GM19023 (cell line): ENCODE data around the gene RBMY1F.
"Not testable (repeated sequence)": the region's sequence is repeated elsewhere in the genome, so short reads cannot be mapped to it uniquely, and the experiment has no call there.

Source experiments
- ATAC-seq: cut with Tn5 transposase; IDR thresholded peaks from one replicate; pipeline ENCODE4 v1.9.1; 2021; ENCODE audit warnings: mild to moderate bottlenecking, moderate library complexity; ENCODE audit not compliant: unreplicated experiment

The RBMY1F gene

DNA sequence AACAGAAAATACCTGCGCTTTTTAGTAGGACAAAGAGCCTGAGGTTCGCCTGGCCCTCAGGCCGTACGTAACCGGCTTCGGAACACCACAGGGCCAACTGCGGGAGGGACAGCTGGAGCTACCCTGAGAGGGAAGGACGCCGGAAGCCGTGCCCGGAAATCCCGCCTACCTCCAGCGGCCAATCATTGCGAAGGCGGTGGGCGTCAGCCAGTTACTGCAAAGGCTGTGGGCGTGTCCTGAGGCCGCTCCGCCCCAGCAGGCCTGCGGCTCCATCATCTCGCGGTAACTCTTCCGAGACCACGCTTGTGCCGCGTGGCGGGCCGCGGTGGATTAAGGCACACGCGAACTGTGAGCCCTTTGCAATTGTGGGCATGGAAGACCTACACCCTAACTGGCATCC lies at the start of gene RBMY1F:
Gene RBMY1F (minus strand): TSS at position 101 of the 400 bp plus-strand sequence. CDS start 1,954 bp downstream, outside the sequence.
- not testable (repeated sequence) for ATAC-seq

DNA sequence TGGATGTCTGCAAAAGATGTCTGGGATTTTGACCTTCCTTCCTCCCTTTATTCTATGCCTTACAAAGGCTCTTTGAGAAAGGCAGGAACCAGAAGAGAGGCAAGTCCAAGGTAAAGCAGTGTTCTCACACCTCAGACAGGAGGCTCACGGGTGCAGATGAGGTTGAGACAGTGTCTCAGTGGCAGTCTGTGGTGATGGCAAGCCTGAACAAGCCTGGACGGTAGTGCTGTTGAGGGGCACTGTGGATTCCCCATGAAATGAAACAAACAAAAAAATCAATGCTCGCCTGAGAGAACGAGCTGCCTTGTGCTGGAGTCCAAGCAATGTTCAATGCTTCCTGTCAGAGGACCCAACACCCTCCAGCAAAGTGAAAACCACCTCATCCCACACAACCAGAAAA lies 31.6 kb downstream of the RBMY1F start:
- ATAC-seq = not testable (repeated sequence)

GRCh38 chrY:22141011-22141695 lies 41.6 kb downstream of the RBMY1F start:
- not testable (repeated sequence) for ATAC-seq

GRCh38 chrY:22134719-22135118 lies 48.0 kb downstream of the RBMY1F start:
- not testable (repeated sequence) for ATAC-seq

DNA sequence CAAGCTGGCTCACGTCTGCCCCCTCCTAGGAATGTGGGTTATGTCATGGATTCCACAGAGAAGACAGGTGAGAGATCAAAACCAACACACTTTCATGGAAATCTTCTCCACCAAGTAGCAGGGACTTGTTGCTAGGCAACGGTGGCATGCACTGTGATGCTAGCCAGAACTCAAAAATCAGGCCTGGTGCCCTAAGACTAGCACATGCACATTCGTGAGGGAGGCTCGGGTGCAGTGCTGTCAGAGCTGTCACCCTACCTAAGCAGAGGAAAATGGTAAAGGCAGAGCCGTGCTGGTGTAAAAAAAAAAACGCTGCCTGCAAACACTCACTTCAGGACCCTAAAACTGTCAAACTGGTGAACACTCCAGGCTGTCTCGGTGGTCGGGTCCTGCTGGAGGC lies 52.2 kb downstream of the RBMY1F start:
- not testable (repeated sequence) for ATAC-seq
